DND-41 (cell line): ENCODE data around the gene CCL13.

ENCODE experiments used
- EZH2 ChIP-seq: IDR thresholded peaks from 3 replicates; pipeline ENCODE4 v1.6.1; 2012; ENCODE audit warnings: borderline replicate concordance, low read depth, mild to moderate bottlenecking, moderate library complexity, low read length, inconsistent platforms; ENCODE audit not compliant: severe bottlenecking
- TF ChIP-seq, protein P1 (sequence below): IDR thresholded peaks from 2 replicates; pipeline ENCODE4 v1.5.1; 2012; ENCODE audit warnings: borderline replicate concordance, low read length, moderate library complexity, mild to moderate bottlenecking; ENCODE audit not compliant: poor library complexity, severe bottlenecking; ENCODE audit errors: extremely low read depth

DNA sequence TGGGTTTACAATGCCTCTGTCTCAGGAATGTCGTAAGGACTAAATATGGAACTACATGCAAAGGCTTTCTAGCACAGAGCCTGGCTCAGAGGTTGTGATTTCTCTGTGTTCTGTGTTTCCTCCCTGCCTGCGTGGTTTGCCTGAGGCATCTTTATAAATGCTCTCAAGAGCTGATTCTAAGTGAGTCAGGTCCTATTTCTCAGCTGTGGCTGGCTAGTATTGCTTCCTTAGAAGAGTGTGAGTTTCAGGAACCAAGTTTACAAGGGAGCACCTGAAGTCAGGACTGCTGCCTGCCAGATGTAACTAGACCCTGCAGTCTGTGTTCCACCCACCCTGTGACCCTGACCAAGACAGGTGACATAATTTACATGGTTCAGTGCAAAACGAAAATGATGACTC lies 14.7 kb downstream of the CCL13 start:
- TF ChIP-seq, protein P1, sequence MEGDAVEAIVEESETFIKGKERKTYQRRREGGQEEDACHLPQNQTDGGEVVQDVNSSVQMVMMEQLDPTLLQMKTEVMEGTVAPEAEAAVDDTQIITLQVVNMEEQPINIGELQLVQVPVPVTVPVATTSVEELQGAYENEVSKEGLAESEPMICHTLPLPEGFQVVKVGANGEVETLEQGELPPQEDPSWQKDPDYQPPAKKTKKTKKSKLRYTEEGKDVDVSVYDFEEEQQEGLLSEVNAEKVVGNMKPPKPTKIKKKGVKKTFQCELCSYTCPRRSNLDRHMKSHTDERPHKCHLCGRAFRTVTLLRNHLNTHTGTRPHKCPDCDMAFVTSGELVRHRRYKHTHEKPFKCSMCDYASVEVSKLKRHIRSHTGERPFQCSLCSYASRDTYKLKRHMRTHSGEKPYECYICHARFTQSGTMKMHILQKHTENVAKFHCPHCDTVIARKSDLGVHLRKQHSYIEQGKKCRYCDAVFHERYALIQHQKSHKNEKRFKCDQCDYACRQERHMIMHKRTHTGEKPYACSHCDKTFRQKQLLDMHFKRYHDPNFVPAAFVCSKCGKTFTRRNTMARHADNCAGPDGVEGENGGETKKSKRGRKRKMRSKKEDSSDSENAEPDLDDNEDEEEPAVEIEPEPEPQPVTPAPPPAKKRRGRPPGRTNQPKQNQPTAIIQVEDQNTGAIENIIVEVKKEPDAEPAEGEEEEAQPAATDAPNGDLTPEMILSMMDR: no peak
- no peak for TF ChIP-seq EZH2
